HG03135 (cell line): Measurements from ENCODE around the gene FNDC1.
"Not testable (repeated sequence)": the region's sequence is repeated elsewhere in the genome, so short reads cannot be mapped to it uniquely, and the experiment has no call there.

ENCODE experiments used
- ATAC-seq: cut with Tn5 transposase; IDR thresholded peaks from one replicate; pipeline ENCODE4 v1.9.1; 2021; ENCODE audit warnings: mild to moderate bottlenecking, moderate library complexity; ENCODE audit not compliant: unreplicated experiment

FNDC1 gene

DNA sequence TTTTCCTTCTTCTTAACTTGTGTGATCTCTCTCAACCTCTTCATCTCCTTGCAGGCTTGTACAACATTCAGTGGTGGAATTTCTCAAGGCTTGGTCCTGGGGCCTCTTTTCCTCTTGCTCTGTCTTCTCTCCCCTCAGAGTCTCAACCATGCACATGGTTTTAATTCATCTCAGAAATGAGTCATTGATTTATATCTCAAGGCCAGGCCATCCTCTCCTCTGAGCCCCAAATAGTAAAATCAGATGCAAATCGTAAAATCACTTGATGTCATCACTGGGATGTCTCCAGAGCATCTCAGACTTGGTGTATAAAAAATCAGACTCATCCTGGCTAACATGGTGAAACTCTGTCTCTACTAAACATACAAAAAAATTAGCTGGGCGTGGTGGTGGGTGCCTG lies 85.0 kb downstream of the FNDC1 start:
- ATAC-seq, result no peak

DNA sequence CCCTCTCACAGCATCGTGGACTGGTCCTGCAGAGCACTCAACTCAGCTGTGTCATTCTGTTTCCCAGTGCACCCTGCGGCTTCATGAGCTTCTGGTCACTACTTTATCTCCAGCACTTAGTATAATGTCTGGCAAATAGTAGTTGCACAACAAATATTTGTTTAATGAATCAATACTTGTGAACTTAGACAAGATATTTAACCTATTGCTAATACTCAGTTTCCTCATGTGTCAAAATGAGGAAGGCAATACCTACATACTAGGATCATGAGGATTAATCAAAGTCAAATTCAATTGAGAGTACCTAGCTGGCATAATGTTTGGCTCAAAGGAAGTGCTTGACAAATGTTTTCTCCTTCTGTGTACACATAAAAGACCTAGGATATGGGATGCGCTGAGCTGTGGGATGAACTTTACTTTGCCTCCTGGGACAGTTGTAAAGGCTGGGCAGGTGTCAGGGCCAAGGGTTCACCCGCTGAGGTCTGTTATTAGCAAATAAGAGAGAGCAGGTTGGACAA lies 86.3 kb downstream of the FNDC1 start:
- ATAC-seq, result no peak

DNA sequence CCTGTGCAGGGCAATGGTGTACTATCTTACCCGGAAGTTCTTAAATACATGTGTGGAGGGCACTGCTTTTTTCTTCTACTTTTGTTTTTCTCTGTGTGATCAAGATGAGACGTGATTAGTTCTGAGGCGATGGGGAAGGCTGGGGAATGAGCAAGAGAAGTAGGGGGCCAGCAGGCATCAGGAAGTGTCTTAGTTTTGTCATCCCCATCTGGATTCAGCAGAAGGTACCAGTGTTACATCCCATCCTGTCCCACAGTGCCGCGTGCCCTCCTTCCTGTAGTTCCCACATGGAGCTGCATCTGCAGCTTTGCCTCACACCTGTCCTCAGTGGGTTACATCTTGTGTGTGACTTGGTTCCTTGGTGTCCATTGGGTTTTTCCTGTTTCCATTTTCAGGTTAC lies 86.9 kb downstream of the FNDC1 start:
- no peak for ATAC-seq

DNA sequence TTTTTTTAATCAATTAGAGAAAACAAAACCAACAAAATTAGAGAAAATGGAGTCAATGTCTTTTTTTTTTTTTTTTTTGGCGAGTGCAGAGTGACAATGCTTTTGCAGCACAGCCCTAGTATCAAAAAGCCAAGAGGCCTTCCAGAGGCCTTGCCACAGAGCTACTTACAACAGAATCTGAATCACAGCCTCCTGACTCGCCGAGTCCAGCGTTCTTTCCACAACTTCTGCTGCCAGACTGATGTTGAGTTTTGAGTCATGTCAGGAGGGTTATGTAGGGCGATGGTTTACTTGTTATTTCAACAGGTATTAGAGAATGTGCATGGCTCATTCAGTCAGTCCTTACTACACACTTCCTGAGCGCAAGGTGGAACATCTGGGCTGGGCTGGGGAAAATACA lies 88.6 kb downstream of the FNDC1 start:
- ATAC-seq, result no peak

DNA sequence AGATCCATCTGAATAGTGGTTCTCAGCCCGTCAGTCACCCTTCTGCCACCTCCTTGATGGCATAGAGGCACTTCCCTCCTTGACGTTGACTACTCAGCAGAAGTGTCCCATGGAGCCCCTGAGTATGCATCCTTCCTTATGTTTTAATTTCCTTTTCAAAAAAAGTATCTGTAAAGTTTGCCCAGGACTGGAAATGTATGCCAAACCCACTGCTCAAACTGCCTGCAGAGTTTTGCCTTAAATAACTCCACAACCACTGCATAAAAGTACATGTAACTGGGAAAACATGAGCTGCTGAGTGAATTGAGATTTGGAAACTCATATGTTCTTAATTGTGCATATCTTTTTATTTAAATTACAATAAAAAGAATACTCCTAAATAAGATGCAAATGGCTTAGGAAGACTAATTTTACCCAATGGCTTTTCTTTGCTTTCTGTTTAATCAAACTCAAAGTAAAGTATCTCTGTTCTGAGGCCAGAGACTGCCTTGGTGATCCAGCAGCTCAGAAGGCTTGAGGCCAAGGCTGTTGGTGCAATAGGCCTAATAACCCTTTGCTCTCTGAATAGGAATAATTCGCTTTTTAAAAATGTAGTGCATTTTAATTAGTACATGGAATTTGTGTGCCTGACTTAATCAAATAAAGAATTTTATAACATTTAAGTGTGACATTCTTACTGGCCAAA lies 90.4 kb downstream of the FNDC1 start:
- ATAC-seq, result no peak

DNA sequence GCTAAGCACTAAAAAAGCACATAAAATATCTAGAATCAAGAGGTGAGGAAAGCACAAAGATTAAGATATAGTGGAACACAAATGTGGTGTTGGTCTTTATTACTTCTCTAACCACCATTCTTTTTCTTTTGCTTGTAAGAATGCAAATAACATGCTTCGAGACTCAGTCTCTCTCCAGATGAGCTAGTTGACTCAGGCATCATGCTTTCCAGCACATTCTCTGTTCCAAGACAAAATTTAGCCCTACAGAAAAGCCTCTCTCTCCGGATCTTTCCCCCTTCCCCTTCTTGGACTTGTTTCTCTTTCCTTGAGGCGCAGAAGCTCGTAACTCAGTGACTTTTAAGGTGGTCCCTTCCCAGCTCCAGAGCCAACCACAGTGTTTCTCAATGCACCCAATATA lies 91.0 kb downstream of the FNDC1 start:
- no peak for ATAC-seq

DNA sequence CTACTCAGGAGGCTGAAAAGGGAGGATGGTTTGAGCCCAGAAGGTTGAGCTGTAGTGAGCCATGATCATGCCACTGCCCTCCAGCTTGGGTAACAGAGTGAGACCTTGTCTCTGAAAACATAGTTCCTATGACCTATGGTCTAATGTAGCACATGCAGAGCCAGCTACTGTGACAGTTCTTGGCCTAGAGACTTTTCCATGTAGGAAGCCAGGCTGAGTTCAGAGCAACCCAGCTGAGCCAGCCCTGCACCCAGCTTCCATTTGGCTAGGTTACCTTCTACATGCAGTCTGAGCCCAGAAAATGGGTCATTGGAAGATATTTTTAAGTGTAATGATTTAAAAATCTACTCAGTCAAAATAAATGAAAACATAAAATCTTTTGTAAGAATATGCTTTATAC lies 92.8 kb downstream of the FNDC1 start:
- no peak for ATAC-seq

DNA sequence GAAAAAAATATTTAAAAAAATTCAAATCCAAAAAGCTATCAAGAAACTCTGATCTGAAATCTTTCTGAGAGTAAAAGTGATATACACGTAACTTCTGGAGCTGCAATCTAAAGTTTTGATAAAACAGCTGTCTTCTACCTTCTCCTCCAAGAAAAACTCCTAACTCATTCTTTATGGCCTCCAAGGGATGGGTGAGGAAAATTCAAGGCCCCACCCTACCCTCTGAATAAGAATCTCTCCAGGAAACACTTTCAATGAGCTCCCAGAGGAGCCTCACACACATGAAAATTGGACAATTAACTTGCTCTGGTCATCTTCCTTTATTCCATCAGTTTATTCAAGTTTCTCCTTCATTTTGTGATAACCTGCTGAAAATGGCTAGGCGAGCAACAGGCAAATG lies 93.4 kb downstream of the FNDC1 start:
- ATAC-seq, result no peak

DNA sequence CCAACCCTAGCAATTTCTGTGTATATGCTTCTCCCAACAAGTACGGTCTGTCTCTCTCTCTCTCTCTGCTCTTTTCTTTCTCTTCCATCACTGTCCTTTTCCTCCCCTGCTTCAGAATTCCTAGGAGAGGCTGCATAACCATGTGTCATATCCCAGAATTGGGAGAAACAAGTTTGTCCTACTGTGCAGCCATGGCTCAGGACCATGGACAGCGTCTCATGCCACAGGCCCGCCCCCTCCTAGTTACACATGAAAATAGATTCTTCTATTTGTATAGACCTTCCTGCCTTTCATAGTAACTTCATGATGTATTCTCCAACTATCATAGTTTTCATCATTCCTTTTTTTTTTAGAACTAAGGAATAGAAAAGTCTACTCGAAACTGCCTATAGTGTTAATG lies 98.0 kb downstream of the FNDC1 start:
- ATAC-seq, result no peak

DNA sequence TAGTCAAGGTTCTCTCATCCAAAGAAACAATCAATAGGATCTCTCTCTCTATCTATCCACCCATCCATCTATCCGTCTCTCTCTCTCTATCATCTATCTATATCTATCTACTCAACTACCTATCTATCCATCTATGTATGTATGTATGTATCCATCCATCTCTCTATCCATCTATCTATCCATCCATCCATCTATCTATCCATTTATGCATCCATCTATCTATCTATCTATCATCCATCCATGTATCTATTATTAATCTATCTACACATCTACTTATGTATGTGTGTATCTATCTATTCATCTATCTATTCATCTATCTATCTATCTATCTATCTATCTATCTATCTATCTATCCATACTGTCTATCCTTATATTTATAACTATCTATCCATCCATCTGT lies 99.3 kb downstream of the FNDC1 start:
- ATAC-seq, result no peak

DNA sequence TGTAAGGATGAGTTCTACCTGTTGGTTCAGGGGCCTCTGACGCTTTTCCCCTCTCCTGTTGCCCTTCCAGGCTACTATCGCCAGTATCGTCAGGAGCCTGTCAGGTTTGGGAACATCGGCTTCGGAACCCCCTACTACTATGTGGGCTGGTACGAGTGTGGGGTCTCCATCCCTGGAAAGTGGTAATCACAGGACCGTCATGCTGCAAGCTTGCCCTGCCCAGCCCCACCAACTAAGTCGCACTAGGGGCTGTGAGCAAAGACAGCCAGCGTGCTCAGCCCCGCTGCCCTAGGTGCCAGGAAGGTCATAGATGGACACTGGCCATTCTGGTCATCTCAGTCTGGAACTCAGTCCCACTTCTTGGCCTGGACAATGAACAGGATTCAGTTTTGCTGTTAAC lies 102.1 kb downstream of the FNDC1 start:
- no peak for ATAC-seq

DNA sequence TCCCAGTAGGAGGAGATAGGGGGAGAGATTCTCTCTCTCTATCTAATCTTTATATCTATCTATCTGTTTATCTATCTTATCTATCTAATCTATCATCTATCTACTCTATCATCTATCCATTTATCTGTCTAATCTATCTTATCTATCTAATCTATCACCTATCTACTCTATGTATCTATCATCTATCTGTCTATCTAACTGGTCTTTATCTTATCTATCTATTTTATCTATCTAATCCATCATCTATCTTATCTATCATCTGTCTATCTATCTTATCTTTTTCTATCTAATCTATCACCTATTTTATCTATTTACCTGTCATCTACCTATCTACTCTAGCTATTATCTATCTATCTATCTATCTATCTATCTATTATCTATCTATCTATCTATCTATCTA lies 109.4 kb downstream of the FNDC1 start:
- no peak for ATAC-seq

DNA sequence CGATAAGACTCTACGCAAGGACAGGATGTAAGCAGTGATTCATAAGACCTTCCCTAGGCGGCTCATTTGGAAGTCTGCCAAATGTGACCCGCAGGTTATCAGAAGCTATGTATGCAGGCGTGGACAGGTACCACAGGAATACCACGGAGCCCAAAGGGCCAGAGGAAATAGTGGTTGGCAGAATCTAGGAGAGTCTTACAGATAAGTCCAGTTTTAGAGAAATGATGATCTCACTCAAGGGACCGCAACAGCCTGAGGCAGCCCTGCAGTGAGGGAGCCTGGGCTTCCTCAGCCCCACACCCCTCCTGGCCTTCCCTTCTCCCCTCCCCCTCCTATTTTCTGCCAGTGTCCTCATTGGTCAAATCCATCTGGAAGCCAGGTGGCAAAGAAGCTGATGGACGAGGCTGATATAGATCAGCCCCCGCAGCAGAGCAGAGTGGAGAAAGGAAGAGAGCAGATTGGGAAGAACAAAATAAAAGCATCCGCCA lies 110.6 kb downstream of the FNDC1 start:
- ATAC-seq, result no peak

DNA sequence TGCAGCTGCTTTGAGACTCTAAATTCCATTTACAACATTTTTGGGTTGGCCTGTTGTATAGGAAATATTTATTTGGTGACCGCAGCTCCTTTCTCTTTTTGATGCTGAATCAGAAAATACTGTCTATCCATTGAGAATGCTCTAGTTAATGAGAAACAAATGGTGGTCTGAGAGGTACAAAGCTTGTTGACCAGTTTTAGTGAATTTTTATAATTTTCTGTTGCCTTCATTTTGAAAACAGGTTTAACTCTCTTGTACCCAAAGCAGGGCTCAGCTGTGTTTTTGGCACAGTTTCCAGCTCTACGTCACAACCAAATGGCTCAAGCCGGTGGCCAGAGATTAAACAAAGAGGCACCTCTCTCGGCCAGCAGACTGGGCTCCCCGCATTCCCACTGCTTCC lies 113.2 kb downstream of the FNDC1 start:
- ATAC-seq, result no peak

DNA sequence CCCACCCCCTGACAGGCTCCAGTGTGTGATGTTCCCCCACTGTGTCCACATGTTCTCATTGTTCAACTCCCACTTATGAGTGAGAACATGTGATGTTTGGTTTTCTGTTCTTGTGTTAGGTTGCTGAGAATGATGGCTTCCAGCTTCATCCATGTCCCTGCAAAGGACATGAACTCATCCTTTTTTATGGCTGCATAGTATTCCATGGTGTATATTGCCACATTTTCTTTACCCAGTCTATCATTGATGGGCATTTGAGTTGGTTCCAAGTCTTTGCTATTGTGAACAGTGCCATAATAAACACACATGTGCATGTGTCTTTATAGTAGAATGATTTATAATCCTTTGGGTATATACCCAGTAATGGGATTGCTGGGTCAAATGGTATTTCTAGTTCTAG lies 115.5 kb downstream of the FNDC1 start:
- ATAC-seq, result not testable (repeated sequence)

DNA sequence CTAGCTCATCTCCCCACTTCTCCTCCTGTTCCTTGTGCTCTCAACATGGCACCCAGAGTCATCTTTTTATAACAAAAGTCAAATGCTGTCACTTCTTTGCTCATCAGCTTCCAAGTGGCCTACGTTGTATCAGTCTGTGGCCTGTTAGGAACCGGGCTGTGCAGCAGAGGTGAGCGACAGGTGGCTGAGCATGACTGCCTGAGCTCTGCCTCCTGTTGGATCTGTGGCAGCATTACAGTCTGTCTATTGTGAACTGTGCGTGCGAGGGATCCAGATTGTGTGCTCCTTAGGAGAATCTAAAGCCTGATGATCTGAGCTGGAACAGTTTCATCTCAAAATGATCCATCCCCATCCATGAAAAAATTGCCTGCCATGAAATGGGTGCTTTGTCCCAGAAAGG lies 129.6 kb downstream of the FNDC1 start:
- ATAC-seq, result no peak

DNA sequence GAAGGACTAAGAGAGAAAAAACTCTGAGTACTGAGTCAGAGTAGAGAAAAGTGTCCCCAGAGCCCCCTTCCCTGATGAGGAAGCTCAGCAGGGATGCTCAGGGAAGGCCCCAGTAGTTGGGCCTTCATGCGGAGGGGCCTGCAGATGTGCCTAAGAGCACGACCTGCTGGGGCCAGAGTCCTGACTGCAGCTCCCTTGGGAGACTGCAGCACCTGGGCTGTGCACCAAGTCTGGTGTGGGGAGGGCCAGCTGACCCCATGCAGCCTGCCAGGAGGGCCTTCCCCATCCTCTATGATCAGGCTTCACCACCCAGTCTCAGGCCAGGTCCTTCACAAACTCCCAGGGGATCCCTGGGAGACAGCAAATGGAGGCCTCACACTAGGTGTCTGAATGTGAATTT lies 130.4 kb downstream of the FNDC1 start:
- no peak for ATAC-seq

DNA sequence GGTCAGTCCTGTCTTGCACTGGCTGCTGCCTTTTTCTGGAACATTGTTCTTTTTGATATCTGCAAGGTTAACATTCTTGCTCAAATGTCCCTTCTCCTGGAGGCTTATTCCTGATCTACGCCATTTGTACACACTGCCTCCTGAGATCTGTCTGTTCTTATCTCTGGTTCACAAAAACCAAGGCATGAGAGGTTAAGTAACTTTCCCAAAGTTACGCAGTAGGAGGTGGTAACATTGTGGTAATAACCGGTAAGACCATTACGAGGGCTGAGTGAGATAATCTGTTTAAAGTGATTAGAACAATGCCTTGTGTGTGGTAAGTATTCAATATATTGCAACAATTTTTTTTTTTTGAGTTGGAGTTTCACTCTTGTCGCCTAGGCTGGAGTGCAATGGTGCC lies 132.1 kb downstream of the FNDC1 start:
- ATAC-seq, result no peak

DNA sequence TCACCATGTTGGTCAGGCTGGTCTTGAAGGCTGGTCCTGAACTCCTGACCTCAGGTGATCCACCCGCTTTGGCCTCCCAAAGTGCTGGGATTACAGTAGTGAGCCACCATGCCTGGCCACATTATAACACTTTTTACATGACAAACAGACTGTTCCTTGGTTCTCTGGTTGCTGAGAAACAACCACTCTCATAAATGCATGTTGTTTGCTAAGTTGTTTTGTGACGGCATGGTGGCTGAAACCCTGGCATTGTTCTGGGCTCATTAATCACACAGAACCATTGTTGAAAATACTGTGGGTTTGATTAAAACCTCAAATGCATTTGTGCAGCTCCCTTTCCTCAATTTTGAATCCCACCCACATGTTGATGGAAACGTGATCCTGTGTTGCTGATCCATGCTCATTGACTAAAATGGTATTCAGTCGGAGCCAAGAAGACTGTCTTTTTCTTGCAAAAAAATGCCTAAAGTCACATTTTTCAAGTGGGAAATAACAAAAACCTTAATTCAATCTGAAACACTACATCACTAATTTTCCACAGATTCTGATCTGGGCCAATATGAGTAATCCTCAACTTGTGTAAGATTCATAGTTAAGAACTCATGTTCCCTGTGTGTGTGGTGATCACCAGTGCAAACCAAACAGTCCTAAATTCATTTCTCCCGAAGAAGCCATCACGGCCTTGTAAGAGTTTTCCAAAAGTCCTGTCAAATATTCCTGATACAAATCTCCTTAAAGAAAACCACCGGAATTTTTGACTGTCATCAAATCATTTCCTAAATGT lies 132.8 kb downstream of the FNDC1 start:
- no peak for ATAC-seq

DNA sequence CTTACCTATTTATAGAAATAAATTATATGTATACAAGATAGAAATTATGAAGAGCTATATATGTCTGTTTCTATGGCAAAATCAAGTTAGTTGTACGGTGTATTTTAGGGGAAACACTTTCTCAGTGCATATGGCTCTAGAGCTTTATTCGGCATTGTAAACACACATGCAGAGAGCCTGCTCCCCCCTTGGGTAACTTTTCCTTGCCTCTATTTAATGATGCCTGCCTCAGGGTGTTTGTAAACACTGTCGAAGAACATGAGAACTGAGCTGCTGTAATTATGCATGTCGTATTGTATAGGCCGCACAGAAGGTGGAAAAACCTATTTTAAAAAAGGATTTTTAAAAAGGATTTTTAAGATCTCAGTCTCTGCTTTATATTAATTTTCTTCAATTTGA lies 133.4 kb downstream of the FNDC1 start:
- ATAC-seq, result no peak

DNA sequence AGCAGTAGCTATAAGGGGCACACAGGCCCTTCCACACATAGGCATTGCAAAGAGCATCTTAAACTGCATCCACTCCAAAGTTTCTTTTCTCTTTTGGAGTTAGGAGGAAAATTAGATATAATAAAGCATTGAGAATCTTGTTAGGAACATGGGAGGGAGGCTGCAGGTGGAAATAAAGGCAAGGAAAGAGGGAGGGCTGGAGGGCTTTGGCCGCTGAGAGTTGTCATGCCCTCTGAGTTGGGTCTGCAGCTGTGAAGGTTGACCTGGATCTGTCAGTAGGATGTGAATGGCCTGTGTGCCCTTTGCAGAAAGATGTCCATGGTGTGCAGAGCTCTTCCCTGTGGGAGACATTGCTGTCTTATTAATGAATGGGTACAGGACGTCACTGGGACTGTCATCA lies 134.0 kb downstream of the FNDC1 start:
- no peak for ATAC-seq

DNA sequence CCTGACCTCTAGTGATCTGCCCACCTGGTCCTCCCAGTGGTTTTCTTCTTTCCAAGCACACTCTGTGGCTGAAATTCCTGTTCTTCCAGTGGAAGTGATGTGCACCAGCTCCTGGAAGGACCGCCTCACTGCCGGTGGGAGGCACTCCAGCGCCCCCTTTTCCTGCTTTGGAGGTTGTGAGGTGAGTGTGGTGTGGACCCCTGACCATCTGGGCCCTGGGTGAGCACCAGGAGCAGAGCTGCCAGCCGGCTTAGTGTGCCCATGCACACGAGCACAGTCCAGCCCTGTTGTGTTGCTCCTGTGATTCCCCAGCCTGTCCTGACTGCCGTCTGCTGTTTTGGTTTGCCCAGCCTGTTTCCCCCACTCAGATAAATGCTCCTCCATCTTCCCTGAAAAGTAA lies 134.6 kb downstream of the FNDC1 start:
- no peak for ATAC-seq
